ENCODE results near the gene DUSP3.
A peak's percentile ranks its signal among the peaks of the same experiment; 100 is the strongest.

DUSP3 gene

GRCh38 chr17:43768943-43769342 is 9.8 kb downstream of the DUSP3 start:
- no peak for DNase-seq (ENCODE audit: low read depth in 2 of 2)

DNA sequence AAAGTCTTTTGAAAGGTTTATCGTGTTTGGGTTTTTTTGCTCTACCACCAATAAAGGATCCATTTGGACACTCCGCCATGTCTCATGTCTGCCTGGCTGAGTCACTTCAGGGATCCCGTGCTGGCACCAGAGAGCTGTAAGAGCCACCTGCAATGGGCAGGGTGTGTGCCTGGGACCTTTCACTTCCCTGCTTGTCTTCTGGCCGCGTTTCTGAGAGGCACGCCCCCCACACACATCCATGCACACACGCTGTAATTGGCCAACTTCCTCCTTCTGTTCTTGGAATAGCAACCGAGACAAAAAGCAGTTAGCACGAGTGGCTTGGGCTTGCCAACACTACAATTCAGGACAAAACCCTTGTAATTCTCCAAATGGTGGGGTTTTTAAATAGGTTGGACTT is 10.4 kb downstream of the DUSP3 start:
- no peak for DNase-seq (ENCODE audit: low read depth in 2 of 2)

GRCh38 chr17:43767713-43768059 is 11.1 kb downstream of the DUSP3 start:
- DNase-seq (ENCODE audit: low read depth in 2 of 2): no peak

DNA sequence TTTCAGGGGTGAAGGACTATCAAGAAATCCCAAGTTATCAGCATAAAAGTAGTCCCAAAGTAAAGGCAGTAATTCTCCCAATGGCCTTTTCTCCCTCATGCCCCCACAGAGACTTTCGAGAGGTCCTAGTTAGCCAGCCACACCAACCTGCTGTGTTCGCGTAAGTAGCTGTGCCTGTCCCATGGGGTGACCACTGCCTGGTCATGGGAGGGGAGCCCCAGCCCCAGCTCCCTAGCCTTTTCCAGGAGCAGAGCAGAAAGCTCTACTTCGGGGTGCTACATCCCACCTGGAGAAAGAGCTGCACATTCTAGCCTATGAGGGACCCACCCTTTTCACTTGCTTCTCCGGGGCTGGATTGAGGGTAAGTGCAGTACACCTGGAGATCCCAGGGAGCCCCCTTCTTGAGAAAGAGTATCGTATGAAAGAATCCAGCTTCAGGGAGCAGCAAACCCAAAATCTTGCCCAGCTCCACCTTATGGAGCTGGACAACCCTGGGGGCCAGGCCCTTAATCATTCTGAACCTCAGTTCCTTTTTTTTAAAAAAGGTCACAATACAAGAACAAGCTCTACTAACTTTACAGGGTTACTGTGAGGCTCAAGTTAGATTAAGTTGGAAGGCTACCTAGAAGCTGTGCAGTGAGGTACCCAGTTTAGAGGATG is 11.6 kb downstream of the DUSP3 start:
- no peak for DNase-seq (ENCODE audit: low read depth in 2 of 2)

DNA sequence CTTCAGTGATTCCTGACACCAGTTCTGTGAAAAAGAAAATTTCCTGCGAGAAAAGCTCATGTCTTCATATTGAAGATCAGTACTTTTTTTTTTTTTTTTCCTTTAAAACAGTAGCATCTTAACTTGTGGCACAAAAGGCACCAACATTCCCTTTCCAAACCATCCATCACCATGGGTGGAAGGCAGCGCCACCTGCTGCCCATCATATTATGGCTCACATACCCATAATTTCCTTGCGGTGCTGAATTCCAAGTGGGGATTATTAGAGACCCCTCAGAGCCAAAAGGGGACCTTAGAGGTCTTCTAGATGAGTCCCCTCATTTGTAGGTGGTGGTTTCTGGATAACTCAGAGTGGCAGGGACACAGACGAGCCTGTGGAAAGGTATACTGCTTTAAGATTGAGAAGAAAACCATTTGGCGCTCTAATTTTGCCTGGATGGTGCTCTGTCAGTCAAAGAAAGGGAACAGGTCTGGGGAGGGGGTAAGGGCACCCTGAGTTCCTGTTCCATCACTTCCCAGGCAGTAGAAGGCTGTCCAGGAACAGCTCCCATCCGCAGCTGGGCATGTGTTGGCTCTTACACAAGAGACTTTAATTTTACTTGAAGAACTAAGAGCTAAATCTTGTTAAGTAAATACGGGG is 12.2 kb downstream of the DUSP3 start:
- peak in 1 of 2 experiments; percentile 32 for DNase-seq (ENCODE audit: low read depth in 2 of 2)

DNA sequence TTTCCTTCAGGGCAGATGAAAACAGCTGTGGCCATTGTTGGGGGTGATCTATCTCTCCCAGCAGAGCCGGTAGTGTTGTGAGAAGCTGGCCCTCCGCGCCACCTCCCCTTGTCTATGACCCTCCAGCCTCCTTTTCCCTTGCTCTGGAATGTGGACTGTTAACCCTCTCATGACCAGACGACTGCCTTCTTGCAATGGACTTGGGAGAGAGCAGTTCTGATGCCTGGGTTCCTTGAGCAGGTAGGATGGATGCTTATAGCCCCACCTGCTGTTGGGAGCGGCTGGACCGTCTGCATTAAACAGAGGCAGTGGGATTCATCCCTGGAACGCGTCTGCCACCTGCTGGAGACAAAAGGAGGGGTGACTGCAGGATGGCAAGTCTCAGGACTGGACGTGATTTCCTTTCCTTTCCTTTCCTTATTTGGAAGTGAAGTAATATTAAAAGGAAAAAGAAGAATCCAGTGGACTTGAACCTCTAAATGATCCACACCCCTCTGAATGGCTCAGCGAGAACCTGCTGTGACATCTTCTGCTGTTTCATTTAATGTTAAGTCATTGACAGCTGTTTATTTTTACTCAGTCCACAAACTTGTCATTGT is 18.4 kb downstream of the DUSP3 start:
- peak; percentile 81 to 93 for DNase-seq (ENCODE audit: low read depth in 2 of 2)

- no peak for DNase-seq (ENCODE audit: low read depth in 2 of 2)
Measured at GRCh38 chr17:43759836-43760235, 18.9 kb downstream of the DUSP3 start.

DNA sequence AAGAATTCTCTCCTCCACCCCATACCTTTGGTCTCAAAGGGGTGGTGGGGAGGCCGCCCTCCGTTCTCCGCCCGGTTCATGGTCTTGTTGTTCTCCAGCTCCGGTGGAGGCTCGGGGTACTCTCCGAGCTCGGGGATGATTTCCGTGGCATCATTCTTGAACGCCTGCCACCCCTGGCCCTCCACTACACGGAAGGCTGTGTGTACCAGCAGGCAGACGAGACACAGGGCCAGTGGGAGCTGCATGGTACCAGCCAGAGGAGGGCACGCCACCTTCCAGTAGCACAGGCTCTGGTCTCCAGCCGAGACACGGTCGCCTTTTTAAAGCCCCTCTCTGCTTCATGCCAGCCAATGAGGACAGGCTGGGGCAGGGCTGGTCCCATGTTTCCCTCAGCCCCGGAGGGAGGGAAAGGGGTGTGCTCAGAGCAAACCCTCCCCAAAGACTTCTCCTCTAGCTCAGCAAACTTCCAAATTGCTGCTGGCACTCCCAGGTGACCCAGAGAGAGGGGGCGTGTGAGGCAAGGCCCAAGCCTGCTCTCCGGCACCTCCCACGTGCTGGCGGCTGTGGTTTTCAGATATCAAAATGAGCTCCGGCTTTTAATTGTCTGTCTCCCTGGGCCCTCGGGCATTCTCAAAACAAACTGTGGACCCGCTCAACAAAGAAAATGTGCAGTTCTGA is 20.1 kb downstream of the DUSP3 start, which contains the start of gene SOST:
TSS of gene SOST (minus strand) at position 295 of the 678 bp plus-strand sequence. CDS start at position 245, 50 bp downstream.
- no peak for DNase-seq (ENCODE audit: low read depth in 2 of 2)

DNA sequence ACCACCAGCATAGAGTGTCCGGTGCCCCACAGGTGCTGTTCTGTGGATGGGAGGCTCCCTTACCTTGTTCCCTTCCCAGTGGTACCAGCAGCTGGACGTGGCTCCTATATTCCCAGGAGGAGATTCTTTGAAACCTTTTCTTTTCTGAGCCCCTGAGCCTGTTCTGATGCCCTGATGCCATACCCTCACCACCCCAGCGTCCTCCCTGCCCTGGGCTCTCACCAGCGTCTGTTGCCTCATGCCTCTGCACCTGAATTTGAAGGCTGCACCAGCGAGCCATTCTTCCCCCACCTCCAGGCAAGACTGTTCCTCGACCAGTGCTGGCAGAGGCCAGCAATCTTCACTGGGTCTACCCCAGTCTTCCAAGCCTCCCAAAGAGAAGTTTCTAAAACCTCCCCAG is 20.7 kb downstream of the DUSP3 start:
- DNase-seq (ENCODE audit: low read depth in 2 of 2): no peak

DNA sequence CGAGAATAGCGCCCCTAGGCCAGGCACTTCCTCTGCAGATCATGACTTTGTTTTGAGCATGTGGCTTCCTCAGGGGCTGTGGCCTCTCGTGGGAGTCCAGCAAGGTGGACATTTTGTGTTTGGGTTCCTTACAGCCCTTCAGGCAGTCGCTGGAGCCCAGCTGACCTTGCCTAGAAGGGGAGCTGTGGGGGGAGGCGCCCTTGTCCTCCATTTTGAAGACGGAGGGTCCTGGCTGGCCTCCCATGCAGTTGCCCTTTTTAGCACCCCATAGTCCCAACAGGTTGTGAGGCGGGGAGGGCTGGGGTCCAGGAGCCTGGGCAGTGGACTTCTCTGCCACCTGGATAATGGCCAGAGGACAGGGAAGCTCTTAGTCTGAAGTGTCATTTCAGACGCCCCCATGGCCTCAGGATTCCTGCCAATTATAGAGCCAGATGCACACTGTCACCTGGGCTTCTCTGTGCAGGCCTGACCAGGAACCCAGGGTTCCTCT is 21.6 kb downstream of the DUSP3 start:
- DNase-seq (ENCODE audit: low read depth in 2 of 2): no peak

- DNase-seq (ENCODE audit: low read depth in 2 of 2): no peak
Measured at GRCh38 chr17:43756201-43756600, 22.6 kb downstream of the DUSP3 start.

GRCh38 chr17:43755389-43755875 is 23.3 kb downstream of the DUSP3 start:
- DNase-seq (ENCODE audit: low read depth in 2 of 2): no peak

DNA sequence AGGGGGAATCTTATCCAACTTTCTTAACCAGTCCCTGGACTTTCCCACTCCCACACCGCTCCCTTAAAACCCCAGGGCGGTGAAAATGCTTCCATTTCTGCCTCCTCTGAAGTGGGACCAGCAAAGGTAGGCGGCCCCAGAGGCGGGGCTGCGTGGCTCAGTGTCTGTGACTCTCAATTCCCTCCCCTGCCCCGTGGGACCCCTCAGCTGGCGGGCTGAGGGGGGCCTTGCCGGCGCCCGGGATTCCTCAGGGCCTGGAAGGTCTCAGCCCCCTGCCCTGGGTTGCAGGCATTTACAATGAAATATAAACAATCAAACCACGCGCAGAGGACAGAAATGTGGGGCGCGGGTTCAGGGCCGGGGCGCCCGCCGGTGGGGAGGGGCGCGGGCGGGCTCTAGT is 23.8 kb downstream of the DUSP3 start:
- no peak for DNase-seq (ENCODE audit: low read depth in 2 of 2)

DNA sequence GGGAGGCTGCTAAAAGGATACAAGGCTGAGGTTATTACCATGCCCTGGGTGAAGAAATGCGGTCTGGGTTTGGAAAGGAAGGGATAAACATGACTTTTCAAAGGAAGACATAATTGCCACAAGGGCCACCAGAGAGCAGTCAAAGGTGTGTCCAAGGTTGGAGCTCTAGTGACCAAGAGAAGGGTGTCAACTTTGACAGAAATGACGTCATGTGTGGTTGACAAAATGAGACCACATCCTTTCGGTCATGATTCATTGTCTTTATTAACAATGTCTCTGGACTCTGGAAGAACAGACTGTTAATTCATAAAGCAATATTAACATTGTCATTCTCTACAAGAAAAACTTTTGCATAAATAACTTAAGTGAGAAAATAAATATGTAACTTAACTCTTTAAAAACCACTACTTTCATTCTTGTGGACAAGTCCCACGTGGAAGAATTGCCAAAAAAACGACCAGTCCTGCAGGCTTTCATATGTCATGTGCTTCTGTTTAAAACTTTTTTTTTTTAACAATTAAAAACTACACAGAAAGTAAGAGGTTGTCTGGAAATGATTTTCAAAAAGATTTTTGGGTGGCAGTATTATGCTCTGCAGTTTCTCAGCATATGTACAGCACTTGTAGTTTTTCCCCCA is 25.2 kb downstream of the DUSP3 start:
- no peak for DNase-seq (ENCODE audit: low read depth in 2 of 2)

DNA sequence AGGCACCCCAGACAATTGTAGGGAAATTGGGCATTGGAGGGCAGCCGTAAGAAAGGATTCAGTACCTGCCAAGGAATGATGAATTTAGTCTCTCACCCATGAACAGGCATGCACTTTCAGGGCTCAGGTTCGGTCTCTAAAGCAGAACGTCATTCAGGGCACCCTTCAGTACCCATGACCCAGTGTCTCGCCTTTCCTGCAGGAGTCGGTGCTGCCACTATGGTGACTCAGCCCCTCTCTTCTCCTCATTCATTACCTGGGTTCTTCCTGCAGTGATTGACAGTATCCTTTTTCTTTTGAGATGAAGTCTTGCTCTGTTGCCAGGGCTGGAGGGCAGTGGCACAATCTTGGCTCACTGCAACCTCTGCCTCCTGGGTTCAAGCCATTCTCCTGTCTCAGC is 28.6 kb downstream of the DUSP3 start:
- no peak for DNase-seq (ENCODE audit: low read depth in 2 of 2)

GRCh38 chr17:43745541-43745940 is 33.2 kb downstream of the DUSP3 start:
- DNase-seq (ENCODE audit: low read depth in 2 of 2): no peak

GRCh38 chr17:43741636-43742035 is 37.1 kb downstream of the DUSP3 start:
- no peak for DNase-seq (ENCODE audit: low read depth in 2 of 2)

GRCh38 chr17:43740541-43740940 is 38.2 kb downstream of the DUSP3 start:
- no peak for DNase-seq (ENCODE audit: low read depth in 2 of 2)

DNA sequence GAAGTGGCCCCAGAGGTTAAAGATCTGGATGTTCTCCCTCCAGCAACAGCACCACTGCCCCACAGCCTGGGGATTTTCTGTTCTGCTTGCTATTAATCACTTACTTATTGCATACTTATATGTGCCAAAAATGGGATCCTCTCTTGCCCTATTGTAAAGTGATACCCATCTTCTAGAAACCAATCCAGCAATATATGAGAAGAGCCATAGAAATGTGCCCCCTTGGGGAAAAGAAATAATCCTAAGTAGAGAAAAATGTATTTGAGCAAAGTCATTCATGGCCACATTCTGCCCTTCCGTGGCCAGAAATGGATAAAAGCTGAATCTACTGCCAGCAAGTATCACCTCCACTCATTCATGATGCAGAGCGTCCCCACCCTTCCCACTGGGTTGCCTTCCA is 41.1 kb downstream of the DUSP3 start:
- DNase-seq (ENCODE audit: low read depth in 2 of 2): no peak

DNA sequence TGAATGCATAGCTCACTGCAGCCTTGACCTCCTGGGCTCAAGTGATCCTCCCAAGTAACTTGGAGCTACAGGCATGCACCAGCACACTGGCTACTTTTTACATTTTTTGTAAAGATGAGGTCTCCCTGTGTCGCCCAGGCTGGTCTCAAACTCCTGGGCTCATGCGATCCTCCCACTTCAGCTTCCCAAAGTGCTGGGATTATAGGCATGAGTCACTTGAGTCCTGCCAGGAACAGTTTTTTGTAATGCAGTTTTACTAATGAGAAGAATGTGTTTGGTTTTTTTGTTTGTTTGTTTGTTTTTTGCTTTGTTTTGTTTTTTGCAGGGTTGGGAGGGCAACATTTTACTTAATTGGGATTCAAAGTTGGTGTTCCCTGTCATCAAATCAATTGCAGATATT is 42.4 kb downstream of the DUSP3 start:
- no peak for DNase-seq (ENCODE audit: low read depth in 2 of 2)

DNA sequence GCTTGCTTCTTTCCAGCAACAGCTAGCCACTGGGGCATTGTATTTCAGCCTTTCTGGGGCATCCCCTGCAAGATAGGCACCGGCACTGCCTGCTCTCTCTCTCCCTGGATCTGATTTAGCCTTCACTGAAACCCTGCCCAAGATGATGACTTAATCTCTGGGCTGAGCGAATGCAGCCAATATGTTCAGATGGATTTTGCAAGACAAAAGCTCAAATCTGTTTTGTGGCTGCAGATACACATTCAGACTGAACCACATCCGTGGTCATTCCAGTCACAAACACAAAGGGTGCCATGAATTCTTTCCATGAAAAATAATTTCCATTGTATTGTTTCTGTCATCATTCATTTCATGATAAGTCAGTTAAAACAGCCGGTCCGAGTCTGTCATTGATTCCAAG is 44.4 kb downstream of the DUSP3 start:
- DNase-seq (ENCODE audit: low read depth in 2 of 2): no peak

GRCh38 chr17:43733956-43734355 is 44.8 kb downstream of the DUSP3 start:
- no peak for DNase-seq (ENCODE audit: low read depth in 2 of 2)

Data from stimulated activated CD4-positive, alpha-beta T cell treated with anti-CD3 and anti-CD28 coated beads, Interleukin-12 subunit alpha, Interleukin-12 subunit beta, amount 100 ng/mL, for 24 hours (primary cell).